Glomerular visceral epithelial cell (primary cell): ENCODE results near the gene FAM72D.
"Not testable (repeated sequence)": the region's sequence is repeated elsewhere in the genome, so short reads cannot be mapped to it uniquely, and the experiment has no call there.

Experiments
- DNase-seq: peaks from one replicate; pipeline ENCODE4 v3.0.0-alpha.2; 2016; ENCODE audit errors: extremely low spot score

Gene FAM72D

GRCh38 chr1:145095284-145096057, at the start of gene FAM72D, which contains the start of gene SRGAP2B:
Gene FAM72D (plus strand): TSS chr1:145095974. CDS start chr1:145096848, 874 bp downstream.
Gene SRGAP2B (minus strand): TSS chr1:145095328. CDS start chr1:145092901, 2,427 bp downstream.
- not testable (repeated sequence) for DNase-seq

GRCh38 chr1:145047553-145047952, 48.2 kb upstream of the FAM72D start:
- DNase-seq, result not testable (repeated sequence)

- not testable (repeated sequence) for DNase-seq
Measured at GRCh38 chr1:145048181-145048856, 47.5 kb upstream of the FAM72D start.

GRCh38 chr1:145052019-145052776, 43.6 kb upstream of the FAM72D start:
- not testable (repeated sequence) for DNase-seq

- not testable (repeated sequence) for DNase-seq
Measured at GRCh38 chr1:145053428-145053827, 42.3 kb upstream of the FAM72D start.

GRCh38 chr1:145055217-145055760, 40.5 kb upstream of the FAM72D start:
- not testable (repeated sequence) for DNase-seq

- not testable (repeated sequence) for DNase-seq
Measured at GRCh38 chr1:145058184-145058583, 37.6 kb upstream of the FAM72D start.

GRCh38 chr1:145063285-145063684, 32.5 kb upstream of the FAM72D start:
- not testable (repeated sequence) for DNase-seq

- not testable (repeated sequence) for DNase-seq
Measured at GRCh38 chr1:145063941-145064648, 31.7 kb upstream of the FAM72D start.

GRCh38 chr1:145065194-145065826, 30.5 kb upstream of the FAM72D start:
- not testable (repeated sequence) for DNase-seq

GRCh38 chr1:145066486-145066885, 29.3 kb upstream of the FAM72D start:
- DNase-seq, result not testable (repeated sequence)

GRCh38 chr1:145071569-145071968, 24.2 kb upstream of the FAM72D start:
- not testable (repeated sequence) for DNase-seq

GRCh38 chr1:145074021-145074559, 21.7 kb upstream of the FAM72D start:
- DNase-seq, result not testable (repeated sequence)

- not testable (repeated sequence) for DNase-seq
Measured at GRCh38 chr1:145076877-145077276, 18.9 kb upstream of the FAM72D start.

- DNase-seq, result not testable (repeated sequence)
Measured at GRCh38 chr1:145077872-145078786, 17.6 kb upstream of the FAM72D start.

GRCh38 chr1:145078787-145079370, 16.9 kb upstream of the FAM72D start:
- not testable (repeated sequence) for DNase-seq

GRCh38 chr1:145079737-145080136, 16.0 kb upstream of the FAM72D start:
- DNase-seq, result not testable (repeated sequence)

- not testable (repeated sequence) for DNase-seq
Measured at GRCh38 chr1:145080193-145080592, 15.6 kb upstream of the FAM72D start.
